Ishikawa (cell line): ENCODE results near the gene SMCR8.

Source experiments
- CEBPB ChIP-seq: IDR thresholded peaks from 2 replicates; pipeline ENCODE4 v1.6.1; 2012
- CREB1 ChIP-seq: IDR thresholded peaks from 2 replicates; pipeline ENCODE4 v1.6.1; 2012; ENCODE audit warnings: low read depth
- EP300 ChIP-seq: IDR thresholded peaks from 2 replicates; pipeline ENCODE4 v1.6.1; 2012; ENCODE audit warnings: borderline replicate concordance
- FOXM1 ChIP-seq: IDR thresholded peaks from 2 replicates; pipeline ENCODE4 v1.6.1; 2012; ENCODE audit warnings: low read depth, borderline replicate concordance
- NFIC ChIP-seq: IDR thresholded peaks from 2 replicates; pipeline ENCODE4 v1.6.1; 2012
- RAD21 ChIP-seq: IDR thresholded peaks from 2 replicates; pipeline ENCODE4 v1.6.1; 2012; ENCODE audit warnings: low read depth
- TAF1 ChIP-seq: IDR thresholded peaks from 2 replicates; pipeline ENCODE4 v1.6.1; 2012; ENCODE audit warnings: low read depth, mild to moderate bottlenecking
- TCF12 ChIP-seq: IDR thresholded peaks from 2 replicates; pipeline ENCODE4 v1.6.1; 2012; ENCODE audit warnings: low read depth
- YY1 ChIP-seq: IDR thresholded peaks from 2 replicates; pipeline ENCODE4 v1.6.1; 2012; ENCODE audit warnings: low read depth
- ZBTB7A ChIP-seq: IDR thresholded peaks from 2 replicates; pipeline ENCODE4 v1.6.1; 2012; ENCODE audit warnings: low read depth
- TF ChIP-seq, protein P1 (sequence below): IDR thresholded peaks from 2 replicates; pipeline ENCODE4 v1.6.1; 2012; ENCODE audit warnings: low read depth, mild to moderate bottlenecking
- TF ChIP-seq, protein P2 (sequence below): IDR thresholded peaks from 2 replicates; pipeline ENCODE4 v1.6.1; 2012
- TF ChIP-seq, protein P3 (sequence below): IDR thresholded peaks from 2 replicates; pipeline ENCODE4 v1.6.1; 2012

DNA sequence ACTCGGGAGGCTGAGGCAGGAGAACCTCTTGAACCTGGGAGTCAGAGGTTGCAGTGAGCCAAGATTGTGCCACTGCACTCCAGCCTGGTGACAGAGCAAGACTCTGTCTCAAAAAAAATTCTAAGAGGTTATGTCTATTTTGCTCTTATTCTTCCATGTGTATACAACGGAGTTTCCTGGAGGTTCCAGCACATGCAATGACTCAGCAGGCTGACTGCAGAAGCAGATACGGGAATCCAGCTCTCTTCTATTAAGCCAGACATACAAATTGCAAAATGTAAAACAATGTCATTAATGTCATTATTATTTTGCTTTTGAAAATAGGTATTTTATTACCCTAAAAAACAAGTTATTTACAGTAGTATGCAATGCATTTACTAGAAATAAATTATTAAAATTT, 36.2 kb upstream of the SMCR8 start:
- no peak for TF ChIP-seq CEBPB
- TF ChIP-seq CREB1, result no peak
- TF ChIP-seq TAF1, result no peak
- no peak for TF ChIP-seq FOXM1
- TF ChIP-seq, protein P1, sequence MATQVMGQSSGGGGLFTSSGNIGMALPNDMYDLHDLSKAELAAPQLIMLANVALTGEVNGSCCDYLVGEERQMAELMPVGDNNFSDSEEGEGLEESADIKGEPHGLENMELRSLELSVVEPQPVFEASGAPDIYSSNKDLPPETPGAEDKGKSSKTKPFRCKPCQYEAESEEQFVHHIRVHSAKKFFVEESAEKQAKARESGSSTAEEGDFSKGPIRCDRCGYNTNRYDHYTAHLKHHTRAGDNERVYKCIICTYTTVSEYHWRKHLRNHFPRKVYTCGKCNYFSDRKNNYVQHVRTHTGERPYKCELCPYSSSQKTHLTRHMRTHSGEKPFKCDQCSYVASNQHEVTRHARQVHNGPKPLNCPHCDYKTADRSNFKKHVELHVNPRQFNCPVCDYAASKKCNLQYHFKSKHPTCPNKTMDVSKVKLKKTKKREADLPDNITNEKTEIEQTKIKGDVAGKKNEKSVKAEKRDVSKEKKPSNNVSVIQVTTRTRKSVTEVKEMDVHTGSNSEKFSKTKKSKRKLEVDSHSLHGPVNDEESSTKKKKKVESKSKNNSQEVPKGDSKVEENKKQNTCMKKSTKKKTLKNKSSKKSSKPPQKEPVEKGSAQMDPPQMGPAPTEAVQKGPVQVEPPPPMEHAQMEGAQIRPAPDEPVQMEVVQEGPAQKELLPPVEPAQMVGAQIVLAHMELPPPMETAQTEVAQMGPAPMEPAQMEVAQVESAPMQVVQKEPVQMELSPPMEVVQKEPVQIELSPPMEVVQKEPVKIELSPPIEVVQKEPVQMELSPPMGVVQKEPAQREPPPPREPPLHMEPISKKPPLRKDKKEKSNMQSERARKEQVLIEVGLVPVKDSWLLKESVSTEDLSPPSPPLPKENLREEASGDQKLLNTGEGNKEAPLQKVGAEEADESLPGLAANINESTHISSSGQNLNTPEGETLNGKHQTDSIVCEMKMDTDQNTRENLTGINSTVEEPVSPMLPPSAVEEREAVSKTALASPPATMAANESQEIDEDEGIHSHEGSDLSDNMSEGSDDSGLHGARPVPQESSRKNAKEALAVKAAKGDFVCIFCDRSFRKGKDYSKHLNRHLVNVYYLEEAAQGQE, result no peak
- TF ChIP-seq, protein P2, sequence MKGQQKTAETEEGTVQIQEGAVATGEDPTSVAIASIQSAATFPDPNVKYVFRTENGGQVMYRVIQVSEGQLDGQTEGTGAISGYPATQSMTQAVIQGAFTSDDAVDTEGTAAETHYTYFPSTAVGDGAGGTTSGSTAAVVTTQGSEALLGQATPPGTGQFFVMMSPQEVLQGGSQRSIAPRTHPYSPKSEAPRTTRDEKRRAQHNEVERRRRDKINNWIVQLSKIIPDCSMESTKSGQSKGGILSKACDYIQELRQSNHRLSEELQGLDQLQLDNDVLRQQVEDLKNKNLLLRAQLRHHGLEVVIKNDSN, result no peak
- TF ChIP-seq ZBTB7A, result no peak
- TF ChIP-seq TCF12, result no peak
- TF ChIP-seq, protein P3, sequence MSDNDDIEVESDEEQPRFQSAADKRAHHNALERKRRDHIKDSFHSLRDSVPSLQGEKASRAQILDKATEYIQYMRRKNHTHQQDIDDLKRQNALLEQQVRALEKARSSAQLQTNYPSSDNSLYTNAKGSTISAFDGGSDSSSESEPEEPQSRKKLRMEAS, result no peak
- TF ChIP-seq EP300, result no peak
- no peak for TF ChIP-seq YY1
- TF ChIP-seq NFIC, result no peak
- TF ChIP-seq RAD21, result no peak
